Fibroblast of the aortic adventitia (primary cell): ENCODE data around the gene ZNF625. TPM values are rescaled to one million over a fixed set of nuclear protein-coding genes. Genes with fewer than 3 reads are reported as not detected.
A peak's percentile ranks its signal among the peaks of the same experiment; 100 is the strongest.
"Not testable (repeated sequence)": the region's sequence is repeated elsewhere in the genome, so short reads cannot be mapped to it uniquely, and the experiment has no call there.

Experiments used
- DNase-seq: peaks from one replicate; pipeline ENCODE4 v3.0.0-alpha.2; 2010; ENCODE audit warnings: low read depth
- H3K4me3 ChIP-seq: 2 replicates; pipeline ENCODE4 v1.5.1; 2011; ENCODE audit warnings: low read depth, mild to moderate bottlenecking, control low read depth, low read length, moderate library complexity
- CTCF ChIP-seq: IDR thresholded peaks from 2 replicates; pipeline ENCODE4 v1.5.1; 2011; ENCODE audit warnings: mild to moderate bottlenecking, low read length, control low read depth, inconsistent platforms; ENCODE audit not compliant: insufficient read depth
- small RNA-seq: library from RNA; depleted of rRNA; stranded (forward); fragments of <200 nt; gene quantifications from one replicate; pipeline ENCODE3, GENCODE V24; 2012
- total RNA-seq: library from RNA; depleted of rRNA; stranded (reverse); fragments of >200 nt; gene quantifications from 2 replicates; pipeline ENCODE4 v1.2.3, GENCODE V29; 2012; ENCODE audit warnings: low replicate concordance

Gene ZNF625
- total RNA-seq, 1 donor, result 7.2 TPM

- no peak overlapping the region for H3K4me3 ChIP-seq
- no peak for DNase-seq
- TF ChIP-seq CTCF, result no peak
Observed at GRCh38 chr19:12112701-12113100, 43.8 kb downstream of the ZNF625 start.

GRCh38 chr19:12111943-12112637 is 44.4 kb downstream of the ZNF625 start:
- H3K4me3 ChIP-seq, result no peak overlapping the region
- no peak for TF ChIP-seq CTCF
- DNase-seq, result no peak

GRCh38 chr19:12111176-12111575 is 45.4 kb downstream of the ZNF625 start:
- no peak for TF ChIP-seq CTCF
- no peak overlapping the region for H3K4me3 ChIP-seq
- DNase-seq, result no peak

- not testable (repeated sequence) for DNase-seq, H3K4me3 ChIP-seq
Observed at GRCh38 chr19:12103909-12104308, 52.6 kb downstream of the ZNF625 start.

- no peak for TF ChIP-seq CTCF
Observed at GRCh38 chr19:12098040-12098439, 58.5 kb downstream of the ZNF625 start.

GRCh38 chr19:12095111-12095790 is 61.3 kb downstream of the ZNF625 start:
- TF ChIP-seq CTCF, result no peak
- DNase-seq, result peak; percentile 12
- H3K4me3 ChIP-seq, result no peak overlapping the region

More at GRCh38 chr19:12098040-12098439, 58.5 kb downstream of the ZNF625 start:
- no peak for DNase-seq
- H3K4me3 ChIP-seq, result no peak overlapping the region

Small RNA genes lying within 50 kb of the gene (small RNA-seq; reads per million reads assigned to genes)
- gene RNA5SP467, result not detected

Other genes with a start within 250 kb of the ZNF625 start
- gene ZNF700, start 231.6 kb downstream of the ZNF625 start, total RNA-seq, result 7.9 and 11.4 TPM in 2 replicates
- 0.27 and 3.4 TPM in 2 replicates for gene ZNF763, start 191.7 kb downstream of the ZNF625 start, total RNA-seq
- 1.9 and 4.9 TPM in 2 replicates for gene ZNF433, start 121.1 kb downstream of the ZNF625 start, total RNA-seq
- not detected in 2 replicates for gene ZNF878, start 103.8 kb downstream of the ZNF625 start, total RNA-seq
- 2.0 and 11.1 TPM in 2 replicates for gene ZNF844, start 92.0 kb downstream of the ZNF625 start, total RNA-seq
- 3.9 and 4.8 TPM in 2 replicates for gene ZNF20, start 16.4 kb downstream of the ZNF625 start, total RNA-seq
- 5.5 and 8.4 TPM in 2 replicates for gene ZNF136, start 6.4 kb upstream of the ZNF625 start, total RNA-seq
- gene ZNF44, start 138.1 kb upstream of the ZNF625 start, total RNA-seq, result 4.4 and 5.3 TPM in 2 replicates
- gene ZNF563, start 176.9 kb upstream of the ZNF625 start, total RNA-seq, result 1.6 and 4.0 TPM in 2 replicates
- 0.90 and 0.98 TPM in 2 replicates for gene ZNF442, start 208.9 kb upstream of the ZNF625 start, total RNA-seq
- 2.4 and 3.8 TPM in 2 replicates for gene ZNF799, start 244.5 kb upstream of the ZNF625 start, total RNA-seq